OCI-LY1 (cell line): ENCODE results near the gene MPDU1.

Experiments used
- H2AFZ ChIP-seq: fragments of 200-600 bp; sonication (generic), shearing (Covaris generic); 2 replicates; pipeline ENCODE4 v1.6.0; 2014; ENCODE audit warnings: antibody characterized with exemption, mild to moderate bottlenecking, low read length
- H3F3A ChIP-seq: fragments of 200-600 bp; sonication (generic), shearing (Covaris generic); 2 replicates; pipeline ENCODE4 v1.6.0; 2014; ENCODE audit warnings: mild to moderate bottlenecking, antibody characterized with exemption, low read length, moderate library complexity; ENCODE audit not compliant: insufficient read depth
- H3K27ac ChIP-seq: fragments of 200-600 bp; sonication (generic); 2 replicates; pipeline ENCODE4 v1.5.1; 2014; ENCODE audit warnings: low read length, mixed run types, mild to moderate bottlenecking, low read depth; ENCODE audit not compliant: poor library complexity, severe bottlenecking
- H3K27me3 ChIP-seq: fragments of 200-600 bp; sonication (generic); 2 replicates; pipeline ENCODE4 v1.6.0; 2014; ENCODE audit warnings: antibody characterized with exemption, mild to moderate bottlenecking, low read length, moderate library complexity; ENCODE audit not compliant: insufficient read depth
- H3K36me3 ChIP-seq: fragments of 200-600 bp; sonication (generic); 2 replicates; pipeline ENCODE4 v1.6.1; 2014; ENCODE audit warnings: mild to moderate bottlenecking, antibody characterized with exemption, low read length, moderate library complexity, mixed read lengths; ENCODE audit not compliant: insufficient read depth
- H3K4me1 ChIP-seq: fragments of 200-600 bp; sonication (generic); 2 replicates; pipeline ENCODE4 v1.5.1; 2014; ENCODE audit warnings: mild to moderate bottlenecking, low read length, moderate library complexity; ENCODE audit not compliant: insufficient read depth, severe bottlenecking
- H3K4me2 ChIP-seq: fragments of 200-600 bp; sonication (generic), shearing (Covaris generic); 2 replicates; pipeline ENCODE4 v1.6.1; 2014; ENCODE audit warnings: low read length
- H3K4me3 ChIP-seq: fragments of 200-600 bp; sonication (generic); 2 replicates; pipeline ENCODE4 v1.5.1; 2014; ENCODE audit warnings: low read length, low read depth, mild to moderate bottlenecking, mixed read lengths; ENCODE audit not compliant: poor library complexity, severe bottlenecking
- H3K79me2 ChIP-seq: fragments of 200-600 bp; shearing (Covaris generic); 2 replicates; pipeline ENCODE4 v1.6.1; 2016; ENCODE audit warnings: mixed run types, low read length, mixed read lengths; ENCODE audit not compliant: insufficient read depth
- H3K9ac ChIP-seq: fragments of 200-600 bp; sonication (generic), shearing (Covaris generic); 2 replicates; pipeline ENCODE4 v1.6.1; 2014; ENCODE audit warnings: mild to moderate bottlenecking, low read length, mixed read lengths
- H3K9me2 ChIP-seq: fragments of 200-600 bp; sonication (generic), shearing (Covaris generic); 2 replicates; pipeline ENCODE4 v1.6.1; 2014; ENCODE audit warnings: low read depth, mild to moderate bottlenecking, low read length, mixed read lengths
- H3K9me3 ChIP-seq: fragments of 200-600 bp; shearing (Covaris generic); 2 replicates; pipeline ENCODE4 v1.6.1; 2014; ENCODE audit warnings: low read length, mixed read lengths
- H4K20me1 ChIP-seq: fragments of 200-600 bp; sonication (generic), shearing (Covaris generic); 2 replicates; pipeline ENCODE4 v1.6.0; 2016; ENCODE audit warnings: mild to moderate bottlenecking, low read length; ENCODE audit not compliant: insufficient read depth
- EZH2 ChIP-seq: fragments of 200-600 bp; sonication (generic), shearing (Covaris generic); IDR thresholded peaks from 2 replicates; pipeline ENCODE4 v1.8.0; 2017; ENCODE audit warnings: borderline replicate concordance, mixed run types, mild to moderate bottlenecking, antibody characterized with exemption, low read length, moderate library complexity, mixed read lengths
- TF ChIP-seq, protein P1 (sequence below): fragments of 200-600 bp; sonication (generic), shearing (Covaris generic); IDR thresholded peaks from 2 replicates; pipeline ENCODE4 v1.5.1; 2017; ENCODE audit warnings: mild to moderate bottlenecking, antibody characterized with exemption, low read length, moderate library complexity, mixed read lengths

Gene MPDU1

DNA sequence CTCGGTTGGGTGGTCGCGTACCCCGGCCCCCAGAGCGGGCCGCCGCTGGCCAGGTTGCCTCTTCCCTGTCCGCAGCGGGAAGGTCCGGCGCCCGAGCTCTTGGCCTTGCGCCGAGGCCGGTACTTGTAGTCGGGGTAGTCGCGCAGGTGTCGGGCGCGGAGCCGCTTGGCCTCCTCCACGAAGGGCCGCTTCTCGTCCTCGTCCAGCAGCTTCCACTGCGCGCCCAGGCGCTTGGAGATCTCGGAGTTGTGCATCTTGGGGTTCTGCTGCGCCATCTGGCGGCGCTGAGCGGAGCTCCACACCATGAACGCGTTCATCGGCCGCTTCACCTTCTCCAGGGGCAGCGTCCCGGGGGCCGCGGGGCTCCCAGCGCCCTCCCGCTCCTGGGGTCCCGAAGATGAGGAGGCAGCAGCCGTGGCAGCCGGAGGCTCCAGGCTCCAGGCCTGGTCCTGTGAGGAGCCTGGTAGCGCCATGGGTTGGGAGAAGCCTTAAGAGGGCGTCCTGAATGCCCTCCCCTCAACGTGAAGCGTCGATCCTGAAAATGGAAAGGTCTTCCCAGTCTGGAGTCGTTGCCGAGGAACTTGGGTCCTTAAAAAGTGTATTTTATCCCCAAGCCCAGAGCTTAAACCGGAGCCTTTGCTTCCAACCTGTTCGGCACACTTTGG, 5.7 kb downstream of the MPDU1 start:
- Histone ChIP-seq H3K9me2 (no peaks in the 10 kb centered on the region), H3K36me3 (peaks cover 70% of the 10 kb centered on the region), H3K4me1 (peaks cover 14% of the 10 kb centered on the region), H3K27me3 (no peaks in the 10 kb centered on the region), H2AFZ (no peak overlapping the region), H3K9ac (no peak overlapping the region), H3K79me2 (no peaks in the 10 kb centered on the region), H4K20me1 (no peaks in the 10 kb centered on the region), H3K4me3 (no peak overlapping the region), H3K4me2 (no peak overlapping the region), H3K27ac (no peak overlapping the region), H3K9me3 (no peaks in the 10 kb centered on the region), H3F3A (no peaks in the 10 kb centered on the region)
- no peak for TF ChIP-seq EZH2
- TF ChIP-seq, protein P1, sequence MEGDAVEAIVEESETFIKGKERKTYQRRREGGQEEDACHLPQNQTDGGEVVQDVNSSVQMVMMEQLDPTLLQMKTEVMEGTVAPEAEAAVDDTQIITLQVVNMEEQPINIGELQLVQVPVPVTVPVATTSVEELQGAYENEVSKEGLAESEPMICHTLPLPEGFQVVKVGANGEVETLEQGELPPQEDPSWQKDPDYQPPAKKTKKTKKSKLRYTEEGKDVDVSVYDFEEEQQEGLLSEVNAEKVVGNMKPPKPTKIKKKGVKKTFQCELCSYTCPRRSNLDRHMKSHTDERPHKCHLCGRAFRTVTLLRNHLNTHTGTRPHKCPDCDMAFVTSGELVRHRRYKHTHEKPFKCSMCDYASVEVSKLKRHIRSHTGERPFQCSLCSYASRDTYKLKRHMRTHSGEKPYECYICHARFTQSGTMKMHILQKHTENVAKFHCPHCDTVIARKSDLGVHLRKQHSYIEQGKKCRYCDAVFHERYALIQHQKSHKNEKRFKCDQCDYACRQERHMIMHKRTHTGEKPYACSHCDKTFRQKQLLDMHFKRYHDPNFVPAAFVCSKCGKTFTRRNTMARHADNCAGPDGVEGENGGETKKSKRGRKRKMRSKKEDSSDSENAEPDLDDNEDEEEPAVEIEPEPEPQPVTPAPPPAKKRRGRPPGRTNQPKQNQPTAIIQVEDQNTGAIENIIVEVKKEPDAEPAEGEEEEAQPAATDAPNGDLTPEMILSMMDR = peak; percentile 47

DNA sequence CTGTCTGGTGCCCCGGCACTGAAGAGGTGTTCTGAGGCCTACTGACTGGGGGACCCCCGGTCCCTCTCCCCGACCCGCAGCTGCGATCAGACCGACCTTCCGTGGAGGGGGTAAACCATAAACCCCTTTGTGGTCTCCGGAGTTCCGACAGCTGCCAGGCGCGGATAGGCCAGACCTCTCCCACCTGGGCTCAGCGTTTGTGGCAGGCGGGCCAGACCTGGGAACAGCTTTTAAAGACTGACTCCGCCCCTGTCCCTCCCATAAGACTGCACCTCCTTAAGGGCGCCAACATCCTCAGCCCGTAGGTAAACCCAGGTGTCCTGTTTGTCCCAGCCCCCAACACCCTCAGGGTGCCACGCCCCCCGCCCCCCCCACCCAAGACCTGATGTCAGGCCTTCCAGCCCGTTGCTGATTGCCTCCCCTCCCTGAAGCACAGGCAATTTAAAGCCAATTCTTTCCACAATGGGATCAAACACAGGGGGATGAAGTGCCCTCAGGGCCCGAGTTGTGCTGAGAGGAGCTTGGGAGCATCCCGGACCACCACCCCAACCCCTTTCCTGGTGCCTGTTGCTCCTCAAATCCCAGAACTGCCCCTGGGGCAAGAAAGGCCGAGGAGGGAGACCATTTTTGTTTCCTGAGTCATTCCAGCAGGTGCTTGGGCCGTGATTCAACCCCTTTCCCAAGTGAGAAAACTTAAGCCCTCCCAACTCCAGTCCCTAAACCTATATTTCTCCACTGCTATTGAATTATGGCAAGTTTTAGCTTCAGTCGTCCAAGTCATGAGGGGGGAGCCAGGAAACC, 6.4 kb downstream of the MPDU1 start, which contains the start of gene SOX15:
Gene SOX15, minus strand, starts transcription at position 204 of the 801 bp plus-strand sequence. CDS start 418 bp downstream, outside the sequence.
- Histone ChIP-seq H3K4me2 (no peak within 1 kb of the TSS), H3K27me3 (no peaks in the 10 kb centered on the region), H3K9ac (no peak within 1 kb of the TSS), H2AFZ (no peak within 1 kb of the TSS), H3K36me3 (peaks cover 75% of the 10 kb centered on the region), H3K9me3 (no peaks in the 10 kb centered on the region), H3F3A (no peaks in the 10 kb centered on the region), H3K4me3 (no peak within 1 kb of the TSS), H4K20me1 (no peaks in the 10 kb centered on the region), H3K4me1 (peaks cover 6% of the 10 kb centered on the region), H3K27ac (no peak within 1 kb of the TSS), H3K79me2 (no peaks in the 10 kb centered on the region), H3K9me2 (no peaks in the 10 kb centered on the region)
- TF ChIP-seq, protein P1 = no peak
- no peak for TF ChIP-seq EZH2

- no peak overlapping the region for H3K27ac ChIP-seq
- no peak for TF ChIP-seq EZH2
- TF ChIP-seq, protein P1 = no peak
- no peaks in the 10 kb centered on the region for H3F3A ChIP-seq
- no peaks in the 10 kb centered on the region for H3K79me2 ChIP-seq
- H3K4me2 ChIP-seq = no peak overlapping the region
- no peaks in the 10 kb centered on the region for H3K9me2 ChIP-seq
- no peaks in the 10 kb centered on the region for H3K4me1 ChIP-seq
- no peaks in the 10 kb centered on the region for H3K27me3 ChIP-seq
- H3K4me3 ChIP-seq = no peak overlapping the region
- H3K9me3 ChIP-seq = no peaks in the 10 kb centered on the region
- H2AFZ ChIP-seq = no peak overlapping the region
- H4K20me1 ChIP-seq = no peaks in the 10 kb centered on the region
- no peak overlapping the region for H3K9ac ChIP-seq
- H3K36me3 ChIP-seq = peaks cover 82% of the 10 kb centered on the region
Observed at GRCh38 chr17:7590743-7591142, 7.1 kb downstream of the MPDU1 start.
